Effector memory CD4-positive, alpha-beta T cell (primary cell): ENCODE data around the gene GALP.
"Not testable (repeated sequence)": the region's sequence is repeated elsewhere in the genome, so short reads cannot be mapped to it uniquely, and the experiment has no call there.

ENCODE experiments used
- DNase-seq, 3 donors: peaks; one replicate each; pipeline ENCODE4 v3.0.0-alpha.2; 2020
- H3K27ac ChIP-seq: 2 replicates; pipeline ENCODE4 v1.7.0; 2013; ENCODE audit warnings: mild to moderate bottlenecking, low read length, moderate library complexity; ENCODE audit not compliant: insufficient read depth, poor library complexity, severe bottlenecking
- H3K27me3 ChIP-seq: replicated peaks from 2 replicates; pipeline ENCODE4 v1.7.0; 2013; ENCODE audit warnings: mild to moderate bottlenecking, low read length; ENCODE audit not compliant: insufficient read depth, control insufficient read depth, poor library complexity, severe bottlenecking
- H3K36me3 ChIP-seq: 2 replicates; pipeline ENCODE4 v1.7.0; 2013; ENCODE audit warnings: mild to moderate bottlenecking, low read length, moderate library complexity; ENCODE audit not compliant: control insufficient read depth, insufficient read depth
- H3K4me1 ChIP-seq: 2 replicates; pipeline ENCODE4 v1.7.0; 2013; ENCODE audit warnings: low read length, mild to moderate bottlenecking; ENCODE audit not compliant: control insufficient read depth, insufficient read depth, poor library complexity, severe bottlenecking
- H3K4me3 ChIP-seq: 2 replicates; pipeline ENCODE4 v1.7.0; 2013; ENCODE audit warnings: low read length, low read depth, mild to moderate bottlenecking; ENCODE audit not compliant: insufficient read depth, poor library complexity, severe bottlenecking
- H3K9me3 ChIP-seq: 2 replicates; pipeline ENCODE4 v1.7.0; 2013; ENCODE audit warnings: mild to moderate bottlenecking, low read length, moderate library complexity; ENCODE audit not compliant: control insufficient read depth

Gene GALP

GRCh38 chr19:56209091-56209490, 33.3 kb downstream of the GALP start:
- no peak for DNase-seq
- Histone ChIP-seq H3K27me3 (no peaks in the 10 kb centered on the region), H3K4me1 (no peaks in the 10 kb centered on the region), H3K4me3 (no peak overlapping the region), H3K36me3 (no peaks in the 10 kb centered on the region), H3K9me3 (no peaks in the 10 kb centered on the region), H3K27ac (no peak overlapping the region)

- H3K27me3 ChIP-seq, H3K4me1 ChIP-seq, DNase-seq: not testable (repeated sequence)
Observed at GRCh38 chr19:56210036-56210435, 34.2 kb downstream of the GALP start.

GRCh38 chr19:56211718-56212117, 35.9 kb downstream of the GALP start:
- H3K4me1 ChIP-seq = no peaks in the 10 kb centered on the region
- H3K27ac ChIP-seq = no peak overlapping the region
- H3K36me3 ChIP-seq = no peaks in the 10 kb centered on the region
- DNase-seq = no peak
- H3K27me3 ChIP-seq = peaks cover 2% of the 10 kb centered on the region
- no peak overlapping the region for H3K4me3 ChIP-seq
- no peaks in the 10 kb centered on the region for H3K9me3 ChIP-seq

More at GRCh38 chr19:56210036-56210435, 34.2 kb downstream of the GALP start:
- not testable (repeated sequence) for H3K4me3 ChIP-seq, H3K9me3 ChIP-seq, H3K27ac ChIP-seq, H3K36me3 ChIP-seq

GRCh38 chr19:56217039-56217949, 41.5 kb downstream of the GALP start:
- Histone ChIP-seq H3K4me3 (no peak overlapping the region), H3K27ac (no peak overlapping the region), H3K36me3 (no peaks in the 10 kb centered on the region), H3K27me3 (peaks cover 2% of the 10 kb centered on the region), H3K4me1 (no peaks in the 10 kb centered on the region), H3K9me3 (no peaks in the 10 kb centered on the region)
- no peak for DNase-seq

GRCh38 chr19:56218961-56219360, 43.2 kb downstream of the GALP start:
- no peaks in the 10 kb centered on the region for H3K4me1 ChIP-seq
- no peak overlapping the region for H3K4me3 ChIP-seq
- no peaks in the 10 kb centered on the region for H3K9me3 ChIP-seq
- no peak overlapping the region for H3K27ac ChIP-seq
- DNase-seq = no peak
- H3K36me3 ChIP-seq = no peaks in the 10 kb centered on the region
- peaks cover 2% of the 10 kb centered on the region for H3K27me3 ChIP-seq

- not testable (repeated sequence) for H3K36me3 ChIP-seq, H3K27ac ChIP-seq, H3K4me1 ChIP-seq, H3K27me3 ChIP-seq, DNase-seq, H3K4me3 ChIP-seq, H3K9me3 ChIP-seq
Observed at GRCh38 chr19:56221442-56221841, 45.6 kb downstream of the GALP start.

- DNase-seq = no peak
- Histone ChIP-seq H3K27ac (no peak overlapping the region), H3K36me3 (no peaks in the 10 kb centered on the region), H3K4me1 (no peaks in the 10 kb centered on the region), H3K4me3 (no peak overlapping the region), H3K9me3 (no peaks in the 10 kb centered on the region), H3K27me3 (no peaks in the 10 kb centered on the region)
Observed at GRCh38 chr19:56221851-56222250, 46.0 kb downstream of the GALP start.

- Histone ChIP-seq H3K27me3 (no peaks in the 10 kb centered on the region), H3K4me3 (no peak overlapping the region), H3K4me1 (no peaks in the 10 kb centered on the region), H3K36me3 (no peaks in the 10 kb centered on the region), H3K9me3 (no peaks in the 10 kb centered on the region), H3K27ac (no peak overlapping the region)
- DNase-seq = no peak
Observed at GRCh38 chr19:56222901-56223300, 47.1 kb downstream of the GALP start.

GRCh38 chr19:56223481-56223880, 47.7 kb downstream of the GALP start:
- DNase-seq = no peak
- no peaks in the 10 kb centered on the region for H3K9me3 ChIP-seq
- no peak overlapping the region for H3K27ac ChIP-seq
- no peak overlapping the region for H3K4me3 ChIP-seq
- H3K27me3 ChIP-seq = no peaks in the 10 kb centered on the region
- no peaks in the 10 kb centered on the region for H3K36me3 ChIP-seq
- no peaks in the 10 kb centered on the region for H3K4me1 ChIP-seq
